WTC11 (cell line): ENCODE measurements around the gene LRFN2. TPM values are rescaled to one million over a fixed set of nuclear protein-coding genes. Genes with fewer than 3 reads are reported as not detected.

Experiments used
- ATAC-seq: fragments of 200-7000 bp; cut with Tn5 transposase; 2 replicates; pipeline ENCODE4 v1.10.0; 2021; ENCODE audit warnings: mild to moderate bottlenecking, moderate library complexity
- CTCF ChIA-PET: fragments of 300-600 bp; sonication (Branson Sonifier 250); formaldehyde crosslinking; loops from one replicate; lab custom pipeline; 2021; ENCODE audit warnings: antibody characterized with exemption; lab: Charles Lee
- POLR2A ChIA-PET: fragments of 350-600 bp; sonication (Branson Sonifier 250); formaldehyde crosslinking; loops from one replicate; lab custom pipeline; 2021; ENCODE audit warnings: antibody characterized with exemption; lab: Charles Lee
- DNase-seq: peaks from one replicate; pipeline ENCODE4 v3.0.0; 2021; ENCODE audit warnings: low spot score
- H3K27ac Mint-ChIP-seq: 2 replicates; pipeline ENCODE4 v1.8.0; 2021; ENCODE audit warnings: mixed read lengths
- H3K27me3 Mint-ChIP-seq: 2 replicates; pipeline ENCODE4 v1.8.0; 2021; ENCODE audit warnings: low read depth, mild to moderate bottlenecking, moderate library complexity, mixed read lengths
- H3K36me3 Mint-ChIP-seq: 2 replicates; pipeline ENCODE4 v1.8.0; 2021; ENCODE audit warnings: mixed read lengths
- H3K4me1 Mint-ChIP-seq: 2 replicates; pipeline ENCODE4 v1.8.0; 2022; ENCODE audit warnings: mixed read lengths
- H3K4me3 Mint-ChIP-seq: 2 replicates; pipeline ENCODE4 v1.8.0; 2021; ENCODE audit warnings: mild to moderate bottlenecking, moderate library complexity, mixed read lengths
- H3K9me3 Mint-ChIP-seq: 2 replicates; pipeline ENCODE4 v1.8.0; 2021; ENCODE audit warnings: mixed read lengths
- ATF2 ChIP-seq: sonication (generic); formaldehyde crosslinking; IDR thresholded peaks from 2 replicates; pipeline ENCODE4 v1.8.1; 2022; ENCODE audit warnings: low read depth, missing genetic modification reagents, borderline replicate concordance
- CDX4 ChIP-seq: fragments of 250-450 bp; sonication (Bioruptor Pico); IDR thresholded peaks from 2 replicates; pipeline ENCODE4 v1.9.0; 2021; ENCODE audit warnings: moderate library complexity, mild to moderate bottlenecking, inconsistent platforms, borderline replicate concordance
- E2F5 ChIP-seq: sonication (generic); formaldehyde crosslinking; IDR thresholded peaks from 2 replicates; pipeline ENCODE4 v1.8.1; 2022; ENCODE audit warnings: mild to moderate bottlenecking, moderate library complexity, missing genetic modification reagents
- ERG ChIP-seq: fragments of 250-450 bp; sonication (Bioruptor Pico); IDR thresholded peaks from 2 replicates; pipeline ENCODE4 v1.8.0; 2021; ENCODE audit warnings: mild to moderate bottlenecking
- ESRRA ChIP-seq: sonication (generic); formaldehyde crosslinking; IDR thresholded peaks from 2 replicates; pipeline ENCODE4 v1.8.1; 2022; ENCODE audit warnings: mild to moderate bottlenecking, missing genetic modification reagents, borderline replicate concordance
- FOXJ3 ChIP-seq: sonication (generic); formaldehyde crosslinking; IDR thresholded peaks from 2 replicates; pipeline ENCODE4 v1.9.0; 2021; ENCODE audit warnings: missing genetic modification reagents, mild to moderate bottlenecking, borderline replicate concordance
- FOXP4 ChIP-seq: sonication (generic); formaldehyde crosslinking; IDR thresholded peaks from 2 replicates; pipeline ENCODE4 v1.8.0; 2022; ENCODE audit warnings: mild to moderate bottlenecking, missing genetic modification reagents
- GTF2I ChIP-seq: fragments of 250-450 bp; sonication (Bioruptor Pico); conservative IDR thresholded peaks from 2 replicates; pipeline ENCODE4 v1.4.0; 2021; ENCODE audit warnings: mild to moderate bottlenecking
- IRF2 ChIP-seq: sonication (generic); formaldehyde crosslinking; IDR thresholded peaks from 2 replicates; pipeline ENCODE4 v1.8.0; 2022; ENCODE audit warnings: low read depth, missing genetic modification reagents, borderline replicate concordance
- NFYB ChIP-seq: sonication (generic); formaldehyde crosslinking; conservative IDR thresholded peaks from 2 replicates; pipeline ENCODE4 v1.8.0; 2022; ENCODE audit warnings: low read depth, missing genetic modification reagents
- NR2C2 ChIP-seq: sonication (generic); formaldehyde crosslinking; IDR thresholded peaks from 2 replicates; pipeline ENCODE4 v1.8.0; 2022; ENCODE audit warnings: mild to moderate bottlenecking, missing genetic modification reagents
- NR3C1 ChIP-seq: sonication (generic); formaldehyde crosslinking; conservative IDR thresholded peaks from 2 replicates; pipeline ENCODE4 v1.8.1; 2023; ENCODE audit warnings: low read depth, mild to moderate bottlenecking, missing genetic modification reagents
- OVOL2 ChIP-seq: fragments of 250-450 bp; sonication (Bioruptor Pico); IDR thresholded peaks from 2 replicates; pipeline ENCODE4 v1.9.0; 2021; ENCODE audit warnings: mild to moderate bottlenecking, borderline replicate concordance
- PRDM15 ChIP-seq: sonication (generic); formaldehyde crosslinking; IDR thresholded peaks from 2 replicates; pipeline ENCODE4 v1.8.0; 2022; ENCODE audit warnings: missing genetic modification reagents
- RORB ChIP-seq: fragments of 250-450 bp; sonication (Bioruptor Pico); IDR thresholded peaks from 2 replicates; pipeline ENCODE4 v1.9.0; 2021; ENCODE audit warnings: mild to moderate bottlenecking
- SMAD3 ChIP-seq: sonication (generic); formaldehyde crosslinking; IDR thresholded peaks from 2 replicates; pipeline ENCODE4 v1.8.0; 2022; ENCODE audit warnings: missing genetic modification reagents, mild to moderate bottlenecking, borderline replicate concordance
- ZBTB21 ChIP-seq: sonication (generic); formaldehyde crosslinking; IDR thresholded peaks from 2 replicates; pipeline ENCODE4 v1.8.1; 2023; ENCODE audit warnings: mild to moderate bottlenecking, missing genetic modification reagents, borderline replicate concordance
- ZNF138 ChIP-seq: sonication (generic); formaldehyde crosslinking; conservative IDR thresholded peaks from 2 replicates; pipeline ENCODE4 v1.8.1; 2022; ENCODE audit warnings: mild to moderate bottlenecking, moderate library complexity, missing genetic modification reagents
- ZNF232 ChIP-seq: sonication (generic); formaldehyde crosslinking; IDR thresholded peaks from 2 replicates; pipeline ENCODE4 v1.8.0; 2022; ENCODE audit warnings: mild to moderate bottlenecking, missing genetic modification reagents
- ZNF317 ChIP-seq: sonication (generic); formaldehyde crosslinking; IDR thresholded peaks from 2 replicates; pipeline ENCODE4 v1.8.1; 2023; ENCODE audit warnings: low read depth, mild to moderate bottlenecking, moderate library complexity, missing genetic modification reagents, borderline replicate concordance
- ZNF512 ChIP-seq: sonication (generic); formaldehyde crosslinking; IDR thresholded peaks from 2 replicates; pipeline ENCODE4 v1.8.1; 2022; ENCODE audit warnings: missing genetic modification reagents, borderline replicate concordance
- ZNF671 ChIP-seq: fragments of 250-450 bp; sonication (Bioruptor Pico); IDR thresholded peaks from 2 replicates; pipeline ENCODE4 v1.8.0; 2021; ENCODE audit warnings: mild to moderate bottlenecking
- total RNA-seq: library from RNA; stranded (reverse); gene quantifications from 3 replicates; pipeline ENCODE4 v1.2.3, GENCODE V29; 2021

LRFN2 gene
- total RNA-seq, 1 experiment from 2014 or later = 1.6 TPM

GRCh38 chr6:40606526-40606925, 19.4 kb upstream of the LRFN2 start (continued):
- TF ChIP-seq ZNF317 (CRISPR knock-in tag) (no peak), FOXP4 (CRISPR knock-in tag) (no peak), IRF2 (CRISPR knock-in tag) (no peak), NR2C2 (CRISPR knock-in tag) (no peak), NFYB (CRISPR knock-in tag) (no peak), FOXJ3 (CRISPR knock-in tag) (no peak)

- DNase-seq = no peak
- H3K27me3 Mint-ChIP-seq = peaks cover 5% of the 10 kb centered on the region
- ChIA-PET POLR2A (no interaction called here), CTCF (interaction anchor here (1.3 kb wide), 1 partner anchor 16 kb away, joined by 3 read pairs; no protein-coding TSS in a partner anchor)
- no peak overlapping the region for H3K27ac Mint-ChIP-seq
- peaks cover 8% of the 10 kb centered on the region for H3K4me1 Mint-ChIP-seq
- H3K36me3 Mint-ChIP-seq = no peaks in the 10 kb centered on the region
- TF ChIP-seq ERG (CRISPR knock-in tag) (no peak), SMAD3 (no peak), ZBTB21 (CRISPR knock-in tag) (no peak), ZNF317 (CRISPR knock-in tag) (no peak), IRF2 (CRISPR knock-in tag) (no peak), ZNF138 (CRISPR knock-in tag) (no peak), PRDM15 (CRISPR knock-in tag) (no peak), ZNF671 (CRISPR knock-in tag) (no peak), NR3C1 (CRISPR knock-in tag) (no peak), OVOL2 (no peak), ZNF232 (CRISPR knock-in tag) (no peak), ESRRA (CRISPR knock-in tag) (no peak), ZNF512 (CRISPR knock-in tag) (no peak), E2F5 (CRISPR knock-in tag) (no peak), CDX4 (no peak), ATF2 (CRISPR knock-in tag) (no peak), RORB (CRISPR knock-in tag) (no peak), GTF2I (CRISPR knock-in tag) (no peak)
- no peak for ATAC-seq
- H3K9me3 Mint-ChIP-seq = no peaks in the 10 kb centered on the region
- H3K4me3 Mint-ChIP-seq = no peak overlapping the region
Measured at GRCh38 chr6:40604082-40604481, 16.9 kb upstream of the LRFN2 start.
